Measurements from ENCODE around the gene NOVA1.
A peak's percentile ranks its signal among the peaks of the same experiment; 100 is the strongest.

The NOVA1 gene

GRCh38 chr14:26429205-26429604 is 168.6 kb downstream of the NOVA1 start:
- DNase-seq: no peak

GRCh38 chr14:26427097-26427496 is 170.7 kb downstream of the NOVA1 start:
- no peak for DNase-seq

GRCh38 chr14:26424537-26424936 is 173.3 kb downstream of the NOVA1 start:
- DNase-seq: no peak

GRCh38 chr14:26415618-26416123 is 182.2 kb downstream of the NOVA1 start:
- no peak for DNase-seq

- no peak for DNase-seq
Measured at GRCh38 chr14:26414926-26415325, 182.9 kb downstream of the NOVA1 start.

- DNase-seq: no peak
Measured at GRCh38 chr14:26414103-26414502, 183.7 kb downstream of the NOVA1 start.

- DNase-seq: no peak
Measured at GRCh38 chr14:26412421-26412820, 185.4 kb downstream of the NOVA1 start.

- no peak for DNase-seq
Measured at GRCh38 chr14:26410189-26410685, 187.6 kb downstream of the NOVA1 start.

- no peak for DNase-seq
Measured at GRCh38 chr14:26404927-26405326, 192.9 kb downstream of the NOVA1 start.

GRCh38 chr14:26403760-26404159 is 194.1 kb downstream of the NOVA1 start:
- DNase-seq: no peak

- no peak for DNase-seq
Measured at GRCh38 chr14:26402126-26402525, 195.7 kb downstream of the NOVA1 start.

- peak; percentile 82 for DNase-seq
Measured at GRCh38 chr14:26401179-26401968, 196.5 kb downstream of the NOVA1 start.

- DNase-seq: no peak
Measured at GRCh38 chr14:26400373-26400772, 197.5 kb downstream of the NOVA1 start.

GRCh38 chr14:26398616-26399015 is 199.2 kb downstream of the NOVA1 start:
- DNase-seq: no peak

Data from DMS153 (cell line).